Nephron (organoid): Measurements from ENCODE around the gene TRHDE.

ENCODE experiments used
- H3K27ac Mint-ChIP-seq, 3 experiments: 2 replicates each; pipeline ENCODE4 v1.8.0; 2020; ENCODE audit warnings: mixed read lengths in 3 of 3, mild to moderate bottlenecking in 2 of 3, moderate library complexity in 1 of 3
- H3K27me3 Mint-ChIP-seq: 2 replicates; pipeline ENCODE4 v1.8.0; 2021; ENCODE audit warnings: low read depth, mild to moderate bottlenecking, moderate library complexity, mixed read lengths
- H3K36me3 Mint-ChIP-seq: 2 replicates; pipeline ENCODE4 v1.8.0; 2020; ENCODE audit warnings: low read depth, mixed read lengths
- H3K4me1 Mint-ChIP-seq: 2 replicates; pipeline ENCODE4 v1.8.0; 2020; ENCODE audit warnings: mixed read lengths
- H3K4me3 Mint-ChIP-seq, 3 experiments: 2 replicates each; pipeline ENCODE4 v1.8.0; 2020; ENCODE audit warnings: mild to moderate bottlenecking in 3 of 3, mixed read lengths in 3 of 3, moderate library complexity in 2 of 3
- H3K9me3 Mint-ChIP-seq: 2 replicates; pipeline ENCODE4 v1.8.0; 2020; ENCODE audit warnings: mixed read lengths
- TF ChIP-seq, protein P1 (sequence below), 3 experiments: fragments of 200-600 bp; sonication (generic); IDR thresholded peaks; one replicate each; pipeline ENCODE4 v1.5.0; 2021; ENCODE audit warnings: antibody characterized with exemption in 3 of 3; ENCODE audit not compliant: unreplicated experiment in 3 of 3

Gene TRHDE

DNA sequence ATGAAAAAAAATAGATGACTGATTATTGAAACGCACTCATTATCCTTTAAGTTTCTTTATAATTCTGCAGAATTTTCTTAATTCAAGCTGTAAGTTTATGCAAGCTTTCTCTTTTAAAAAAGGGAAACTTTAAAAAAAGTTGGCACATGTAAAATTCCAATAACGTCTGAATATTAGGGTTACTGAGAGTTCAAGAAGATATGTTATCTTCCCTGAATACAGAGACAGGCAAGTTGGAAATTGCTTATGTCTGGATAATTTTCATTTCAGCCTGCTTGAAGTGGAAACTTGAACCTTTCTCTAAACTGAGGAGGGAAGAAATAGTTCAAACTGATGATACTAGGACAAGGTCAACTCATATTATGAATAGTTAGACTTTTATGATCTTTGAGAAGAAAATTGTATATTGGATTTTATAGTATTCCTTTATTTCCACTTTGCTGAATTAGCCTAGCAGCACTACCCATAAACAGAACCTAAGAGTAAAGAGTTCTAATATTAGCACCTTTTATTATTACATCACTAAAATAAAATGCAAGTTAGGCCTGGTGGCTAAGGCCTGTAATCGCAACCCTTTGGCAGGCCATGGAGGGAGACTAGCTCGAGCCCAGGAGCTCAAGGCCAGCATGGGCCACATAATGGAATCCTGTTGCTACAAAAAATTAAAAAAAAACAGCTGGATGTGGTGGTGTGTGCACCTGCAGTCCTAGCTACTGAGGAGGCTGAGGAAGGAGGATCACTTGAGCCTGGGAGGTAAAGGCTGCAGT lies 288.0 kb downstream of the TRHDE start:
- no peaks in the 10 kb centered on the region for H3K36me3 Mint-ChIP-seq
- no peak overlapping the region for H3K4me3 Mint-ChIP-seq
- peaks cover 13% of the 10 kb centered on the region for H3K4me1 Mint-ChIP-seq
- H3K9me3 Mint-ChIP-seq: no peaks in the 10 kb centered on the region
- peak overlapping the region in 1 of 3 experiments; percentile 76 for H3K27ac Mint-ChIP-seq
- no peaks in the 10 kb centered on the region for H3K27me3 Mint-ChIP-seq
- TF ChIP-seq, protein P1, sequence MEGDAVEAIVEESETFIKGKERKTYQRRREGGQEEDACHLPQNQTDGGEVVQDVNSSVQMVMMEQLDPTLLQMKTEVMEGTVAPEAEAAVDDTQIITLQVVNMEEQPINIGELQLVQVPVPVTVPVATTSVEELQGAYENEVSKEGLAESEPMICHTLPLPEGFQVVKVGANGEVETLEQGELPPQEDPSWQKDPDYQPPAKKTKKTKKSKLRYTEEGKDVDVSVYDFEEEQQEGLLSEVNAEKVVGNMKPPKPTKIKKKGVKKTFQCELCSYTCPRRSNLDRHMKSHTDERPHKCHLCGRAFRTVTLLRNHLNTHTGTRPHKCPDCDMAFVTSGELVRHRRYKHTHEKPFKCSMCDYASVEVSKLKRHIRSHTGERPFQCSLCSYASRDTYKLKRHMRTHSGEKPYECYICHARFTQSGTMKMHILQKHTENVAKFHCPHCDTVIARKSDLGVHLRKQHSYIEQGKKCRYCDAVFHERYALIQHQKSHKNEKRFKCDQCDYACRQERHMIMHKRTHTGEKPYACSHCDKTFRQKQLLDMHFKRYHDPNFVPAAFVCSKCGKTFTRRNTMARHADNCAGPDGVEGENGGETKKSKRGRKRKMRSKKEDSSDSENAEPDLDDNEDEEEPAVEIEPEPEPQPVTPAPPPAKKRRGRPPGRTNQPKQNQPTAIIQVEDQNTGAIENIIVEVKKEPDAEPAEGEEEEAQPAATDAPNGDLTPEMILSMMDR (IDR thresholded peaks at IDR 0.05; ENCODE audit: unreplicated experiment in 3 of 3): no peak

GRCh38 chr12:72570601-72571000 lies 298.4 kb downstream of the TRHDE start:
- no peaks in the 10 kb centered on the region for H3K36me3 Mint-ChIP-seq
- TF ChIP-seq, protein P1 (IDR thresholded peaks at IDR 0.05; ENCODE audit: unreplicated experiment in 3 of 3): peak in 1 of 3 experiments; percentile 19
- H3K27me3 Mint-ChIP-seq: peaks cover 7% of the 10 kb centered on the region
- no peaks in the 10 kb centered on the region for H3K9me3 Mint-ChIP-seq
- H3K4me1 Mint-ChIP-seq: no peaks in the 10 kb centered on the region
- H3K4me3 Mint-ChIP-seq: no peak overlapping the region
- no peak overlapping the region for H3K27ac Mint-ChIP-seq

- TF ChIP-seq, protein P1 (IDR thresholded peaks at IDR 0.05; ENCODE audit: unreplicated experiment in 3 of 3): no peak
- Mint-ChIP-seq H3K27ac (no peak overlapping the region), H3K4me3 (no peak overlapping the region), H3K9me3 (no peaks in the 10 kb centered on the region), H3K4me1 (peaks cover 6% of the 10 kb centered on the region), H3K36me3 (no peaks in the 10 kb centered on the region), H3K27me3 (peaks cover 7% of the 10 kb centered on the region)
Measured at GRCh38 chr12:72574138-72574537, 302.0 kb downstream of the TRHDE start.

- TF ChIP-seq, protein P1 (IDR thresholded peaks at IDR 0.05; ENCODE audit: unreplicated experiment in 3 of 3): no peak
- Mint-ChIP-seq H3K27me3 (no peaks in the 10 kb centered on the region), H3K27ac (no peak overlapping the region), H3K9me3 (no peaks in the 10 kb centered on the region), H3K4me3 (no peak overlapping the region), H3K4me1 (peaks cover 6% of the 10 kb centered on the region), H3K36me3 (no peaks in the 10 kb centered on the region)
Measured at GRCh38 chr12:72578327-72578726, 306.2 kb downstream of the TRHDE start.

DNA sequence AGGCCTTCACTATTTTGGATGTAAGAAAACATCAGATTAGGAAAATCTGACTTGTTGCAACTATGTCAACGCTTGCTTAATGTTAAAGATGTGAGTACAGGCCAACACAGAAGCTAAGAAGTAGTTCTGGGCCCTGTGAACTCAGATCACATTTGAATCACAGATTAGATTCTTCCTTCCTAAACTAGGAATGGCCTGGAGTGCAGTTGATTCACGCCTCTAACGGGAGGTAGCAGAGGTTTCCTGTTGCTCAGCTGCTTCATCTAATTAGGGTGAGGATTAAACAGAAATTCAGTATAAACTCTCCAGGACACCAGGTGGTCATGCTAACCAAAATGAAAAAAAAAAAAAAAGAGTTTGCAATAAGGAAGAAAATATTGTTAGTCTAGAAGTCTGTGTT lies 314.3 kb downstream of the TRHDE start:
- TF ChIP-seq, protein P1 (IDR thresholded peaks at IDR 0.05; ENCODE audit: unreplicated experiment in 3 of 3): no peak
- Mint-ChIP-seq H3K9me3 (peaks cover 5% of the 10 kb centered on the region), H3K4me3 (no peak overlapping the region), H3K36me3 (peaks cover 11% of the 10 kb centered on the region), H3K27me3 (no peaks in the 10 kb centered on the region), H3K27ac (no peak overlapping the region), H3K4me1 (no peaks in the 10 kb centered on the region)

GRCh38 chr12:72602581-72602980 lies 330.4 kb downstream of the TRHDE start:
- peaks cover 26% of the 10 kb centered on the region for H3K36me3 Mint-ChIP-seq
- no peak overlapping the region for H3K27ac Mint-ChIP-seq
- H3K4me1 Mint-ChIP-seq: no peaks in the 10 kb centered on the region
- H3K9me3 Mint-ChIP-seq: peaks cover 12% of the 10 kb centered on the region
- no peak overlapping the region for H3K4me3 Mint-ChIP-seq
- no peaks in the 10 kb centered on the region for H3K27me3 Mint-ChIP-seq
- TF ChIP-seq, protein P1 (IDR thresholded peaks at IDR 0.05; ENCODE audit: unreplicated experiment in 3 of 3): no peak
